GM19239 (cell line): Measurements from ENCODE around the gene NFILZ.

Experiments
- DNase-seq: peaks from one replicate; pipeline ENCODE4 v3.0.0; 2011; ENCODE audit warnings: low spot score; ENCODE audit not compliant: insufficient read length
- FAIRE-seq: peaks from 2 replicates; lab custom pipeline; 2011; peaks lifted over from hg19 to GRCh38; lab: Jason Lieb, UNC

NFILZ gene

GRCh38 chr19:8629996-8630683 lies at the start of gene NFILZ:
Gene NFILZ (plus strand): TSS chr19:8630633. CDS start chr19:8676766, 46,133 bp downstream.
- no peak for DNase-seq
- no peak for FAIRE-seq

DNA sequence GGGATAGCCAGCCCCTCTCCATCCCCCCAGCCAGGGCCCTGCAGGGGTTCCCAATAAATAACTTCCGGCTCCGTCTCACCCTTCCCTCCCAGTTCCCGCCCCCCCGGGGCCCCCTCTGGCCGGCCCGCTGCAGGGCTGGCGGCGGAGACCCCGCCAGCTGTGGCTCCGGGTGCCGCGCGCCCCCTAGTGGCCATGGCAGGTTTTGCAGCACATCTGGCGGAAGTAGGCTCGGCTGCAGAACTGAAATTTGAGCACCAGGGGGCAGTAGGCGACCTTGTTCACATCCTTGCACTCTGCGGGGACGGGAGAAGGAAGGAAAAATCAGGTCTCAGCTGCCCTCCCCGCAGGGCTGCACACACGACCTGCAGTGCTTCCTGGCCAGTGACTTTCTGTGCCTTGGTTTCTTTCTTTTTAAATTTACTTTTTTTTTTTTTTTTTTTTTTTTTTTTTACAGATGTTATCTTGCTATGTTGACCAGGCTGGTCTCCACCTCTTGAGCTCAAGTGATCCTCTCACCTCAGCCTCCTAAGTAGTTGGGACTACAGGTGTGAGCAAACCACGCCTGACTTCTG lies 49.6 kb upstream of the NFILZ start:
- DNase-seq (peak; percentile 89), FAIRE-seq (peak; percentile 90)

DNA sequence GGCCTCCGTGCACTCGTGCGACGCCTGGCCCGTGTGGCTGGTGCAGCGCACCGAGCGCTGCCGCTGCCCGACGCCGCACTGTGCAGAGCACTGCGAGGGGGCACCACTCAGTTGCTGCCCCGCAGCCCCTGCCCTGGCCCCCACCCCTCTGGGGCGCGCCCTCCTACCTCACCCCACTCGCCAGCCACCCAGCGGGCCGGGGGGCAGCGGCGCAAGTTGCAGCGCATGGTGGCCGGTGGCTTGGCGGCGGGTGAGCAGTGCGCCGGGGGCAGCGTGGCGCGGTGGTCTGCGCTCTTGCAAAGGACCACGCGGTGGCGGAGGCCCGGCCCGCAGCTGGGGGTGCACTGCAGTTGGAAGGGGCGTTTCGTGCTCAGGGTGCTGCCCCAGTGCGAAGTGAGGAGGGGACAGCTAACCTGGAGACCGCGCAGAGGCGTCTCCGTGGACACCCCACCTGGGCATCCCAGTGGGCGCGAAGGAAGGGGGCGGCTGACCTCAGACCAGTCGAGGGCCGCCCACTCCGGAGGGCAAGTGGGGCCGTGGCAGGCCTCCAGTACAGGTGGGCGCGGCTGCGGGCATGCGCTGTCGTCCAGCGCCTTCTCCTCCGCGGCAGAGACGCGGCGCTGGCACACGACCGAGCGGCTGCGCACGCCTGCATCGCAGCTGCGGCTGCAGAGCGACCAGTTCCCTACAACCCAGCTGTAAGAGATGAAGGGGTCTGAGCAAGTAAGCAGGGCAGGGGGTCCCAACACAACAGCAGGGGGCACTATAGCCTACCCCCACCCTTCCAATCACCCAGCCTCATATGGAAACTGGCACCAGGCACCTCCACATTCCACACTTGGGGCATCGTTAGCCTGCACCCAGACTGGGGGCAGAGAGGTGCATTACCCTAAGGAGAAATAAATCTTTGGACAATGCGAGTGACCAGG lies 45.2 kb upstream of the NFILZ start:
- no peak for DNase-seq
- FAIRE-seq, result no peak

DNA sequence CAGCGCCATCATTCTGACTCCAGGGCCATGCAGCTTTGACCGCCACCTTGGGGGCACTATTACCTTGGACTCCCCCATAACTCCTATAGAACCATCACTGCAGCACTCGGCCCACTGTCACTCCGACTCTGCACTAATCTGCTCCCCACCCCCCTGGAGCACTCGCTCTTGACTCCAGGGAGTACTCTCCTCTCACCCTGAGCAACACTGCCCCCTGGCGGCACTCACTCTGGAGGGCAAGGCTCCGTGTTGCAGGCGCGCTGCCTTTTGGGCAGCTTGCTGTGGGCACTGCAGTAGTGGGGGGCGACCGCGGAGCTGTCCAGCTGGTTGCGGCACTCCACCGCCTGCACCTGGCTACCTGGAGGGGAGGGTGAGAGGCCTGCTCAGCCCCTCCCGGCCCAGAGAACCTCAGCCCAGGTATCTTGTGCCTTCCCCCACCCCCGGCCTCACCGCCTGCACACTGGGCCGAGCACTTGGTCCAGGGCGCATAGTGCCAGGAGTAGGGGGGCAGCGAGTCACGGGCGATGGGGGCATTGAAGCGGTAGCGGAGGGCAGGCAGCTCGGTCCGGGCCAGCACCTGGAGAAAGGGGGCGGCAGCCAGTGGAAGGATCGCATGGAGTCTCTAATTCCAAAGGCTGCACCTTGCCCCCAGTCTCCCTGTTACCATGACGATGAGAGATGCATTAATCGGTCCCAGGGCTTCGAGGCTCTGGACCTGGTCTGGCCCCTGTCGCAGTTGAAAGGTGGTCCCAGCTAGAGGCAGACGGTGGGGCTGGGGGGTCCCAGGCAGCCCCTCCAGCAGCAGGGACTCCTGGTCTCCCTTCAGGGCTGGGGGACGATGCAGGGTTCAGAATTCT lies 44.3 kb upstream of the NFILZ start:
- DNase-seq (peak; percentile 63), FAIRE-seq (no peak)

DNA sequence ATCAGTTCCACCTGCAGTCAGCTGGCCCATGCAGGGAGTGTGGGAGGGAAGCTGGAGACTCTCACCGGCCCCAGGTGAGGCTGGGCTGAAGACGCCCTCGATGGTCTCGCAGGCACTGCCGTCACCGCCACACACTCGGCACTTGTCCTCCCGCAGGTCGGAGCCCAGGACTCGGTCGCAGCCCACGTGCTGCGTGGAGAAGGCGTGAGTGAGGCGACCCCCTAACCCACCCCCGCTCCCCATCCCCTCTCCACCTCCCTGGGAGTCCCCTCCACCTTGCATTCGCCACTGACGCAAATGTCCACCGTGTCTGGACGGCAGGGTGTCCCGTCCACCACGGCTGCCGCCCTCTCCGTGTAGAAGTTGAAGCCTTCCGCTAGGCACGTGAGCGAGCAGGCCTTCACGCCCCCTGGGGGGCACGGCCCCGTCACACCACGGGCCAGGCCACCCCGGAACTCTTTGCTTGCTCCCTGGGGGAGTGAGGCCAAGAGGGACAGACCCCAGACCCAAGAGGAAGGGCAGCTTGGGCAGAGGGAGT lies 41.2 kb upstream of the NFILZ start:
- FAIRE-seq (no peak), DNase-seq (no peak)

GRCh38 chr19:8592231-8593009 lies 38.0 kb upstream of the NFILZ start:
- FAIRE-seq, result no peak
- DNase-seq, result no peak

DNA sequence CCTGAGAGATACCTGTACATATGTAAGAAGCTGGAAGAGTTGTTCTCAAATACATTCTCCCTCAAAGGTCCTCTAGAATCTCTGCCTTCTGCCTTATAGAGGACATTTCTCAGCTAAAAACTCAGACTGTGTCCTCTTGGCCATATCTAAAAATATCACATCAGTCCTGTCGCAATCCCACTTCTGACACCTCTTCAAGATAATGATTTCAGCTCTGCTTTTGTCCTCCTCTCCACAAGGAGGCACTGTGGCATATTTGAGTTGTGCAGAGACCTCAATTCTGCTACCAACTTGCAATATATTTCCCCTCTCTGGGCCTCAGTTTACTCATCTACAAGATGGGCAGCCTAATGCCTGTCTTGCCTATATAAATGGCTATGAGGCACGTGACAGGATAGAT lies 36.5 kb upstream of the NFILZ start:
- DNase-seq, result no peak
- FAIRE-seq, result no peak

- FAIRE-seq, result no peak
- no peak for DNase-seq
Observed at GRCh38 chr19:8595651-8596050, 34.8 kb upstream of the NFILZ start.

DNA sequence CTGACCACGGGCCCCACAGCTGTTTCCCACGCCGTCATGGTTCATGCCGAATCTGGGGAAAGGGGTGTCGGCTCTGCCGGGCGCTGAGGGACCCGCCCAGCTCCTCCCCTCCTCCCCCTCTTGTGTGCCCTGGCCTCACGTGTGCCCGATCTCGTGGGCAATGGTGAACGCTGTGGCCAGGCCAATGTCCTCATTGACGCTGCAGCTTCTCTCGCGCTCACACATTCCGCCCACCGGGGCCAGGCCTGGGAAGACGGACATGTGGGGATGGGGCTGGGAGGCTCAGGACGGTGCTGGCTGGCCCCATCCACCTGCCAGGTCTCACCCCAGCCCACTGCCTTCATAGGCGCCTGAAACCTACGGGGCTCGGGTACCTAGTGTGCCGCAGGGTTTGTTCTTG lies 34.3 kb upstream of the NFILZ start:
- FAIRE-seq (no peak), DNase-seq (no peak)

DNA sequence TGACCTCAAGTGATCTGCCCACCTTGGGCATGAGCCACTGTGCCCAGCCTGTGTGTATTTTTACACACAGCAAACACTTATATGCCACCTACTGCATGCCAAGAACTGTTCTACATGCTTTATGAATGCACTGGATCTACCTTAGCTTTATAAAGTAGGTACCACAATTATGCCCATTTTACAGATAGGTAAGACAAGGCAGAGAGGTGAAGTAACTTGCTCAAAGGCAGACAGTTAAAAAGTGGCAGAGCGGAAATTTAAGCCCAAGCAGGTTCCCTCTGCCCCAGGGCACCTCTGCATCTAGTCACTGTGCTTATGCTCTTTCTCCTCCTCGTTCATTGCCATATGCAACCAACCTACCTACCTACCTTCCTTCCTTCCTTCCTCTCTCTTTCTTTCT lies 30.4 kb upstream of the NFILZ start:
- DNase-seq, result no peak
- FAIRE-seq, result no peak

DNA sequence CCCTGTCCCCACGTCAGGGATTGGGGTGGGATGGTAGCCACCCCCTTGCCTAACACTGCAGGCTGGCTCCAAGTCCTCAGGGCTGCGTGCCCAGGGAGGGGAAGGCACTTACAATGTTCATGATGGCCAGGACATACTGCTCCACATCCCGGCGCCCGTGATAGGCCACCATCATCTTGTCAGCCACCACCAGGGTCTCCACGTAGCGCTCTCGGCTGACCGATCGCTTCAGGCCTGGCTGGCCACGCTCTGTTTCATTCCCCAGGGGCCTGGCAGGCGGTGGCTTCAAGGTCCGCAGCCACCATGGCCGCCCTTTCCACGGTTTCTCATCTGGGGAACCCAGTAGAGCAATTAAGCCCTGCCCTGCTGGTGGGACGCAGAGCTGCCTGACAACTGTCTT lies 29.6 kb upstream of the NFILZ start:
- FAIRE-seq (no peak), DNase-seq (no peak)

GRCh38 chr19:8601796-8602195 lies 28.6 kb upstream of the NFILZ start:
- DNase-seq, result no peak
- FAIRE-seq, result no peak

DNA sequence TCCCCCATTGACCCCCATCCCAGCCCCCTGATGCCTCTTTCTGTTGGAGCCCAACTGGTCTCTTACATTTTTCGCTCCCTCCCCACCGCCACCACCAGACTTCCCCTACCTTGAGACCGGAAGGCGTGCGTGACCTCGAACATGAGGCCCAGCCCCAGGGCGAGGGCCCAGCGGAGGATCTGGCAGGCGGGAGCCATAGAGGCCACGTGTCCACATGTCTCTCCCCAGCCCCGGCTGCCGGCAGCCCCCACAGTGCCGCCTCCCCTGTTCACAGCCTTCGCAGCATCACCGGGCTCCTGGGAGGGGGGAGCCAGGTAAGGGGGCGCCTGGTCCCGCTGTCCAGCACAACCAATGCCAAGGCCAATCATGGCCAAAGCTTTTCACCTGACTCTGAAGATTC lies 24.9 kb upstream of the NFILZ start:
- DNase-seq (no peak), FAIRE-seq (no peak)

DNA sequence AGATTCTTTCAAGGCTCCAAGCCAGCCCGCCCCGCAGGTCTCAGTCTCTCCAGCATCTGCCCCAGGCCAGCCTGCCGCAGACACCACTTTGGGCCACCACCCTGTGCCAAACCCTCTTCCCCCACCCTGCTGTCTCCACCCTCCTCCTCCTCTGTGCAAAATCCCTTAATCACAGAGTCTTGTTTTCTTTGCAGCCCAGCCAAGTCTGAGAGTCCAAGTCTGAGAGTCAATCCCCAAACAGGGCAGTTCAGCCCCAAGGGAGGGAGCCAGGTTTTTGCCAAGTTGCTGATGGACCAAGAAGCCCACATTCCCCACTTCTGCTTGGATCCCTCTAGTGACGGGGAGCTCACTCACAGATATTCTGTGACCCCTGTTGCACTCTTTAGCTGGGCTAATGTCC lies 23.0 kb upstream of the NFILZ start:
- no peak for FAIRE-seq
- DNase-seq, result no peak

- FAIRE-seq (no peak), DNase-seq (no peak)
Observed at GRCh38 chr19:8608941-8609278, 21.5 kb upstream of the NFILZ start.

DNA sequence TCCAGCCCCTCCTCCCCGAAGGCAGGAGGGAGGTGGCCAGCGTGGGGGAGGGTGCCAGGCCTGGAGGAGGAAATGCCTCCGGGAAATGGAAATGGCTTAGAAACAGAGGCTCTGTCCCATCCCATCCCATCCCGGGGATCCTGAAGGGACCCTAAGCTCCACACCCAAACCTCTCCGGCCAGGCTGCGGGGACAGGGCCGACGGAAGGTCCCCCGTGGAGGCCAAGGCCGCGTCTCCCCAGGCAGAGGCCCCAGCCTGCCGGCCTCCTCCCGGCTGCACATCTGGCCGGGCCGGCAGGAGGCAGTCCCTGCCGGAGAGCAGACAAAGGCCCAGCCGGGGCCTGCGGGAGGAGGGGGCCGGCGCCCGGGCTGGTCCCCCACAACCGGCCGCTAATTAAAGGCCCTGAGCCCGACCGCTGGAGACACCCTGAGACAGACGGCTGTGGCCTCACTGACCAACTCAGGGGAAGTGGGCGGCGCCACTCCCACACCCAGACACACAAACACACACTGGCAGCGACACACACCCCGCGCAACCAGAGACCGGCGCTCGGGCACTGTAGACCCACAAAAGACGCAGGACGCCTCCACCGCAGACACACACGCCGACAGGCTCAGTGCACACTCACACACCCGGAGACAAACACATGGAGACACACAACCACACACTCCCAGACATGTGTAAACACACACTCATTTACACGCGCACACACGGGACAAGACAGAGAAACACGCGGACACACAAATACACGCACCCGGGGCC lies 21.0 kb upstream of the NFILZ start:
- DNase-seq, result no peak
- FAIRE-seq, result no peak

DNA sequence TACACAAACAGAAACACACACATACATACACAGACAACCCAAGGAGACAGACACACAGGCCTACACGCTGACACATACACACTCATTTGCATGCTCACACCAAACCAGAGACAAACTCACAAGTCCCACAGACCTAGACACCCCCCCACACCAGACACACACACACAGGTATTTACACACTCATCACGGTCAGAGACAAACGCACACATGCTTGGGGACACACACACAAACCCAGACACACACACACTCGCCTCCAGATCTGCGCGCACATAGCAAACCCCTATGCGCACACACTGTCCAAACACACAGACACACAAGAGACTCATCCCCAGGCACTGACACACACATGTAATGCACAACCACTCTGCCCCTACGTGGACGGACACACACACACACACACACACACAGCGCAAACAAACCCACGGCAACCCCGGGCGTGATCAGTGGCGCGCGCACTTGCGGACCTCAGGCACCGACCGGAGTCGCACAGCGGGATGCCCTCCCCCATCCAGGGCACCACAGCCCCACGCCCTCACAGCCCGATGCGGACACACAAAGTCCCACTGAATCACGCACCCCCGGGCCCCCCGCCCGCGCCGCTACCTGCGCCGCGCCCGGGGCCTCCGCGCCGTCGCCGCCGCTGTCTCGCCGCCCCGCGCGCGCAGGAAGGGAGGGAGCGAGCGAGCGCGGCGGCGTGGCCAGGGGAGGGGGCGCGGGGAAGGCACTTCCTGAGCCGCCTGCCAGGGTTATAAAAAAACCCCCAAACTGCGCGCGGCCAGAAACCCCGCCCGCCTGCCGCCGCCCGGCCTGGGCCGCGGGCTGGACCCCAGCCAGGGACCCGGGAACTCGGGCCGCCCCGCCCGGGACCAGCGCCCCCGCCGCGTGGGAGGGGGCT lies 20.1 kb upstream of the NFILZ start, which contains the start of gene ADAMTS10:
Gene ADAMTS10, minus strand, starts transcription at position 675 of the 895 bp plus-strand sequence. CDS start 5,005 bp downstream, outside the sequence.
- DNase-seq (no peak), FAIRE-seq (no peak)

GRCh38 chr19:8610936-8611300 lies 19.5 kb upstream of the NFILZ start:
- no peak for FAIRE-seq

More at GRCh38 chr19:8610936-8611300, 19.5 kb upstream of the NFILZ start:
- DNase-seq, result no peak
